ENCODE data around the gene MED8.

The MED8 gene

DNA sequence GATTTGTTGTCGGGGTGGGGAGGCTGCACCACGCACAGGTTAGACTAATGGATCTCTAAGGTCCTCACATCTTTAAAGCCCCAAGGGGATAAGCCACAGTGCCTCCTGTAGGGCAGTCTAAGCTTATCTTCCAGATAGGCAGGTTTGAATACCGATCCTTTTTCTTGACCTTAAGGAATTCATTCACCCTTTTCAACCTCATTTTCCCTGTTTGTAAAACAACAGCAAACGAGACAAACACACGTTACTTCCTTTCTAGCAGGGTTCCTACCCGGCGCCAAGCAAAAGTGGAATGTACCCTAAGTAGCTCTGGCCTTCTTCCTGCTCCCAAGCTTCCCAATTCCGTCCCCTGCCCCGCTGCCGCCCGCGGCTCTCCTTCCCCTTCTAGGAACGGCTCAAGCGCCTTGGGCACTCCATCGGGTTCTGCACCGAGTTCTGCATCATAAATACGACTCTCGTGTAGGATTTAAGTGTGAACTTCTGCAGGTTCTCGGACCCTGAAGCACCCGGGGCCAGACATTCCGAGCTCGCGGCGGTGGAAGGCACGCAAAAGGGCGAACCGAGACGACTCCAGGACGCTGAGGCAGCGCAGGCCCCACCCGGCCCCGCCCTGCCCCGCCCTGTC is 31.4 kb downstream of the MED8 start:
- no peak for DNase-seq

DNA sequence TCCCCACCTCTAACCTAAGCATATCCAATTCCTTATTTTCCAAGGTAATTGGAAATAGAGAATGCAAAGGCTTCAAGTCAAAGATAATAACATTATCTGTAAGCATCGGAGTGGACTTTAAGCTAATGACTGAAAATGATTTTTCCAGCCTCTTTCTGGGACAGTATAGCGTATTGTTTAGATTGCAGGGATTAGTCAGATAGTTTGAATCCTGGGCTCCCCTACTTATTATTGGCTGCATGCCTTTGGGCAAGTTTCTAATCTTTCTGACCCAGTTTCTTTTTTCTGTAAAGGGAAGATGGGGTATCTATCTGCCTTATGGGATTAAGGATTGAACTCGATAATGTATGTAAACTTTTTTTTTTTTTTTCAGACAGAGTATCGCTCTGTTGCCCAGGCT is 32.3 kb downstream of the MED8 start:
- DNase-seq: no peak

DNA sequence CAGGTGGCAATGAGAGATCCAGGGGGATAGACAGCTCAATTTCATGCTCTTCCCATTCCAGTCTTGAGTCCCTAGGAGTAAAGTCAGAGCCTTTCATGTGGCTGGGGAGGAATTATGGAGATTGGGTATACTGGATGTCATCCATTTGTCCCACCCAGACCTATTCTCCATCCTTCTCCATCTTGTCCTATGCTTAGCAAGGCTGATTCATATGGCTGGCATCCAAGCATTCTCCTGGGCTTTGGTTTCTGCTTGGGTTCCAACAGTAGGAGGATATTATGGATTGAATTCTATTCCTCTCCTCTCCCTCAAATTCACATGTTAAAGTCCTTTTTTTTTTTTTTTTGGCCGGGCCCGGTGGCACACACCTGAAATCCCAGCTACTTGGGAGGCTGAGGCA is 34.7 kb downstream of the MED8 start:
- no peak for DNase-seq

- DNase-seq: no peak
Measured at GRCh38 chr1:43354471-43354870, 35.1 kb downstream of the MED8 start.

GRCh38 chr1:43352881-43353280 is 36.7 kb downstream of the MED8 start:
- no peak for DNase-seq

GRCh38 chr1:43352351-43352705 is 37.3 kb downstream of the MED8 start:
- DNase-seq: no peak

DNA sequence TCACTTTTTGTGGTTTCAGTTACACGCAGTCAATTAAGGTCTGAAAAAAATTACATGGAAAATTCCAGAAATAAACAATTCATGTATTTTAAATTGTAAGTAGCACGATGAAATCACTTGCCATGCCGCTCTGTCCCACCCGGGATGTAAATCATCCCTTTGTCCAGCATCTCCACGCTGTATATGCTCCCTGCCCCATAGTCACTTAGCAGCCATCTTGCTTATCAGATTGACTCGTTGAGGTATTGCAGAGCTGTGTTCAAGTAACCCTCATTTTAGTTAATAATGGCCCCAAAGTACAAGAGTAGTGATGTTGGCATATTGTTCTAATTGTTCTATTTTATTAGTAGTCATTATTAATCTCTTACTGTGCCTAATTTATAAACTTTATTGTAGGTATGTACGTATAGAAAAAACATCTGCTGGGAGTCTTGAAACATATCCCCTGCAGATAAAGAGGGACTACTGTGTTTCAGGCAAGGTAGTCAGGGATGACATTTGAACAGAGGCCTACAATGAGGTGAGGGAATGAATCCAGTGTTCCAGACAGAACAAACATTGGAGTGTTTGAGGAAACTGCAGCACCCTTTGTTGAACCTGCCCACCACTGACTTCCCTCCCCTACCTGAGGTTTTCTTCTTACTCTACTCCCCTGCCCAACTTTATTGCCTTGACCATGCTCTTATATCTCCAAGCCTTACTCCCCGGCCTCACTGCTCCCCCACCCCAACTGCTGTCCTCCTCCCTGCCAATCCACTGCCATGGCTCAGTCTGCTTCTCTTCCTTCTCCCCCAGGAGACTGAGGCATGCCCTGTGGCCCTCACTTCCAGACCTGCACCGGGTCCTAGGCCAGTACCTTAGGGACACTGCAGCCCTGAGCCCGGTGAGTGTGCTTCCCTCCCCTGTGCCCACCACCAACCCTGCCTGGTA is 37.9 kb downstream of the MED8 start:
- DNase-seq: no peak

- no peak for DNase-seq
Measured at GRCh38 chr1:43350976-43351375, 38.6 kb downstream of the MED8 start.

DNA sequence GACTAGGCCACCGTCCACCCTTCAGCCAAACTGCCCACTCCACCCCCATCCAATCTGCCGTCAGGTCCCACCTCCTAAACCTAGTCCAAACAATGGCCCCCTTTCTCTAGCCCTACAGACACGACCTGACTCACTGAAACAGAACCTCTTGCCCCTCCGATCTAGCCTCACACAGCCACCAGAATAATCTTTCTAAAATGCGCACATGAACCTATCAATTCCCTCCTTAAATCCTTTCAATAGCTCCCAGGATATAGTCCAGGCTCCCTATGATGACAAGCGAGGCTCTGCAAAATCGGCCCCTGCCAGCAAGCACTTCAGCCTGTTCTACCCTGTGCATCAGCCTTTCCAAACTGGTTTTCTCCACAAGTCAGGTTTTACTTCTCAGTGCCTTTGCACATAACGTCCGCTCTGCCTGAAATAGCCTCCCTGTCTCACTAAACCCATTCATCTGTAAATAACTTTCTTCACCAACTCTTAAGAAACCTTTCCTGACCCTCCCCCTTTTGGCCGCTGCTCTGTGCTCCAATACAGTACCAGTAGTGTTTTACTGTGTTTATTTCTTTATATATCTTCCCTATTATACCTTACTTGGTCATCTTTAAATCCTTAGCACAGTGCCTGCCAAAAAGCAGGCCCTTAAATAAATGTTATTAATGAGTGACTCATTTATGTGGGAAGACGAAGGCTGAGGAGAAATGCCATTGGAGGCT is 39.9 kb downstream of the MED8 start:
- DNase-seq: no peak

- DNase-seq: peak; percentile 25
Measured at GRCh38 chr1:43348809-43349593, 40.6 kb downstream of the MED8 start.

GRCh38 chr1:43348343-43348808 is 41.2 kb downstream of the MED8 start:
- DNase-seq: no peak

GRCh38 chr1:43346636-43347035 is 43.0 kb downstream of the MED8 start:
- DNase-seq: no peak

DNA sequence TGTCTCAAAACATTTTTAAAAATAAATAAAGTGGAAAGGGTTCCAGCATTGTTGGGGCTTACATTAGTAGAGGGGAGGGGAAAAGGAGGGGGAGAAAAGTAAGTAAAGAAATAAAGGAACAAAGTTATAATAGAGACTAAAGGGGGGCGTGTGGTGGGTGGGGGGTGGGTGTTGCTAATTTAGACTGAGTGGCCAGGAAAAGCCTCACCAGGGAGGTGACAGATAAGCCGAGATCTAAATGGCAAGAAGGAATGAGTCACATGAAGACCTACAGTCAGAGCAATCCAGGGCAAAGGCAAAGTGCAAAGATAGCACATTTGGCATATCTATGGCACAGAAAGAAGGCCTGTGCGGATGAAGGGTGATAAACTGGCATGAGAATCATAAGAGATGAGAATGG is 44.5 kb downstream of the MED8 start:
- DNase-seq: no peak

DNA sequence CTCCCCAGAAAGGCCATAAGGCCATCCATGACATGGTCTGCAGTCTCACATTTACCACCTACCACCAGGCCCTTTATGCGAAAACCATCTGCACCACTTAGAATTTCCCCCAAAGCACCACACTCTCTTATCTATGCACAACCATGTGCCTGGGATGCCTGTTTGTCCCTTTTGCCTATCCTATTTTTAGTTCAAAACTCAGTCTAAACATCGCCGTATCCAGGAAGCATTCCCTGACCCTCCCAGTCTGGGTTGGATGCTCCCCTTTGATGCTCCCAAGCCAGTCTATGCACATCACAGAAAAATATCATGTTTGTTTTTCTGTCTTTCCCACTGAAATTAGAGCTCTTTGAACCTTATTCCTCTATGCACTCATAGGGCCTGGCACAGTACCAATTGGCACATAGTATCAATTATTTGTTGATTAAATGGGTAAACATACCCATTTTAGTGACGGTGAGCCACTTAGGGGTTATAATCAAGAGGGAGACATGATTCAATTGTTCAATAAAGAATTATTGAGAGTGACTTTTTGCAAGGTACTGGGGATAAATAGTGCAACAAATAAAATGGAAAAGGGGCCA is 45.2 kb downstream of the MED8 start:
- no peak for DNase-seq

GRCh38 chr1:43340559-43340958 is 49.0 kb downstream of the MED8 start:
- no peak for DNase-seq

DNA sequence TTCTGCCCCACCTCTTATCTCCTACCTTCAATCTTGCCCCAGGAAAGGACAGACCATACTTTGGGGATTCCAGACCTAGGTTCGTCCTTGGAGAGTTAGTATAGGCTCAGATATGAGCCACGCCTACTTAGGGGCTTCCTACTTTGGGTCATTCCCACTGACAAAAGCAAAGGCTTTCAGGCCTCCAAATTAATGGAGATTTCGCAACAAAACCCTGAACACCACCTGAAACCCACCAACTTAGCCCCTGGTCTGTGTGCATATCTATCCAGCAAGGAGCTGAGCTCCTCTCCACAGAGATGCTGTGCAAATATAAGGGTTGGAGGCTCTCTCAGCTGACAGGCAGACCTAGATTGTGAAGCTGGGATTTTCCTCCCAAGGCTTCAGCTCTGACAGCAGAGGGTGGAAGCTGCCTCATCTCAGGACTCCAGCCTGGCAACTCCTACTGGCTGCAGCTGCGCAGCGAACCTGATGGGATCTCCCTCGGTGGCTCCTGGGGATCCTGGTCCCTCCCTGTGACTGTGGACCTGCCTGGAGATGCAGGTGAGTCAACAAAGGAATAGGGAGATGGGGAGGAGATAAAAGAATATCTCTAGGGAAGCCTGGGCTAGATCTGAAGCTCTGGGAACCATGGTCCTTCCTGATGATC is 49.9 kb downstream of the MED8 start:
- no peak for DNase-seq

DNA sequence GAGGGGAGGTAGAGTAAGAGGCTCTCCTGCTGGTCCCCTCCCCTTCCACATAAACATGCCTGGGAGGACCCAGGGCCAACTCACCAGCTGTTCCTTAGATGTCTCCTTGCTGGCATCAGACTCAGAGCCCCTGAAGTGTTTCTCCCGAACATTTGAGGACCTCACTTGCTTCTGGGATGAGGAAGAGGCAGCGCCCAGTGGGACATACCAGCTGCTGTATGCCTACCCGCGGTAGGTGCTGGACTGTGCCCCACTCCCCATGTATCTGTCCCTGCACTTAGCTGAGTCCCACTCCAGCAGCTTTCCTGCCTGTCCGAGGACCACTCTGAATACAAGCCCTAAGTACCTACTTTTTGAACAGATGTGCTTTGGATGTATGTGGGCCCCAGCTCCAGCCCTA is 51.6 kb downstream of the MED8 start:
- no peak for DNase-seq

GRCh38 chr1:43337588-43337987 is 52.0 kb downstream of the MED8 start, which contains the start of gene MPL:
Gene MPL (plus strand): TSS chr1:43337818. CDS start chr1:43337849, 31 bp downstream.
- DNase-seq: no peak

- no peak for DNase-seq
Measured at GRCh38 chr1:43334453-43335205, 55.0 kb downstream of the MED8 start.
